Superior temporal gyrus (tissue), 1 donor: ENCODE results near the gene KLRB1.
A peak's percentile ranks its signal among the peaks of the same experiment; 100 is the strongest.
"Not testable (repeated sequence)": the region's sequence is repeated elsewhere in the genome, so short reads cannot be mapped to it uniquely, and the experiment has no call there.

Experiments used
- DNase-seq: peaks from one replicate; pipeline ENCODE4 v3.0.0-alpha.2; 2016; ENCODE audit errors: extremely low spot score

The KLRB1 gene

GRCh38 chr12:9607716-9608115 is at the start of gene KLRB1:
Gene KLRB1, minus strand, starts transcription at chr12:9607916. Its CDS starts 77 bp downstream, at chr12:9607839.
- no peak for DNase-seq

- no peak for DNase-seq
Measured at GRCh38 chr12:9651265-9651729, 43.6 kb upstream of the KLRB1 start.

- no peak for DNase-seq
Measured at GRCh38 chr12:9650151-9650576, 42.4 kb upstream of the KLRB1 start.

GRCh38 chr12:9649532-9649940 is 41.8 kb upstream of the KLRB1 start:
- no peak for DNase-seq

- DNase-seq: no peak
Measured at GRCh38 chr12:9648701-9649531, 41.2 kb upstream of the KLRB1 start.

- peak; percentile 38 for DNase-seq
Measured at GRCh38 chr12:9647825-9648700, 40.3 kb upstream of the KLRB1 start.

- DNase-seq: no peak
Measured at GRCh38 chr12:9646794-9647781, 39.4 kb upstream of the KLRB1 start.

GRCh38 chr12:9644985-9645551 is 37.4 kb upstream of the KLRB1 start:
- DNase-seq: not testable (repeated sequence)

- DNase-seq: no peak
Measured at GRCh38 chr12:9643266-9643660, 35.5 kb upstream of the KLRB1 start.

GRCh38 chr12:9642606-9643265 is 35.0 kb upstream of the KLRB1 start:
- no peak for DNase-seq

GRCh38 chr12:9640024-9640423 is 32.3 kb upstream of the KLRB1 start:
- no peak for DNase-seq

- no peak for DNase-seq
Measured at GRCh38 chr12:9636851-9637206, 29.1 kb upstream of the KLRB1 start.

GRCh38 chr12:9636150-9636850 is 28.6 kb upstream of the KLRB1 start:
- DNase-seq: no peak

GRCh38 chr12:9634969-9635754 is 27.4 kb upstream of the KLRB1 start:
- no peak for DNase-seq

GRCh38 chr12:9634177-9634803 is 26.6 kb upstream of the KLRB1 start:
- DNase-seq: peak; percentile 66

- DNase-seq: no peak
Measured at GRCh38 chr12:9632766-9633165, 25.1 kb upstream of the KLRB1 start.

- no peak for DNase-seq
Measured at GRCh38 chr12:9626821-9627220, 19.1 kb upstream of the KLRB1 start.

GRCh38 chr12:9626291-9626690 is 18.6 kb upstream of the KLRB1 start:
- DNase-seq: no peak

- no peak for DNase-seq
Measured at GRCh38 chr12:9625019-9625418, 17.3 kb upstream of the KLRB1 start.
